HG02588 (cell line): ENCODE measurements around the gene IQCM.
"Not testable (repeated sequence)": the region's sequence is repeated elsewhere in the genome, so short reads cannot be mapped to it uniquely, and the experiment has no call there.

ENCODE experiments used
- ATAC-seq: cut with Tn5 transposase; IDR thresholded peaks from one replicate; pipeline ENCODE4 v1.9.1; 2021; ENCODE audit warnings: mild to moderate bottlenecking, moderate library complexity; ENCODE audit not compliant: unreplicated experiment

Gene IQCM

GRCh38 chr4:149486861-149487260, 328.8 kb downstream of the IQCM start:
- ATAC-seq, result no peak

GRCh38 chr4:149468669-149469068, 347.0 kb downstream of the IQCM start:
- ATAC-seq, result not testable (repeated sequence)

- ATAC-seq, result no peak
These were observed 349.2 kb downstream of the IQCM start for GRCh38 chr4:149466446-149466845.

GRCh38 chr4:149465955-149466354, 349.7 kb downstream of the IQCM start:
- ATAC-seq, result no peak

- ATAC-seq, result no peak
These were observed 372.1 kb downstream of the IQCM start for GRCh38 chr4:149443537-149443936.

- ATAC-seq, result no peak
These were observed 374.3 kb downstream of the IQCM start for GRCh38 chr4:149441338-149441737.

GRCh38 chr4:149426461-149426860, 389.2 kb downstream of the IQCM start:
- ATAC-seq, result no peak

- no peak for ATAC-seq
These were observed 406.1 kb downstream of the IQCM start for GRCh38 chr4:149409555-149409962.

GRCh38 chr4:149409146-149409545, 406.5 kb downstream of the IQCM start:
- ATAC-seq, result no peak

- ATAC-seq, result no peak
These were observed 411.5 kb downstream of the IQCM start for GRCh38 chr4:149404143-149404542.

- no peak for ATAC-seq
These were observed 412.6 kb downstream of the IQCM start for GRCh38 chr4:149403081-149403480.

GRCh38 chr4:149398993-149399392, 416.6 kb downstream of the IQCM start:
- no peak for ATAC-seq

GRCh38 chr4:149370785-149371420, 444.7 kb downstream of the IQCM start:
- no peak for ATAC-seq

GRCh38 chr4:149370002-149370401, 445.6 kb downstream of the IQCM start:
- ATAC-seq, result no peak

- ATAC-seq, result no peak
These were observed 462.4 kb downstream of the IQCM start for GRCh38 chr4:149353241-149353640.

GRCh38 chr4:149349541-149349940, 466.1 kb downstream of the IQCM start:
- no peak for ATAC-seq

- no peak for ATAC-seq
These were observed 468.5 kb downstream of the IQCM start for GRCh38 chr4:149347139-149347538.

GRCh38 chr4:149345424-149345823, 470.2 kb downstream of the IQCM start:
- ATAC-seq, result no peak

- ATAC-seq, result no peak
These were observed 471.2 kb downstream of the IQCM start for GRCh38 chr4:149344436-149344835.

GRCh38 chr4:149343614-149344013, 472.0 kb downstream of the IQCM start:
- no peak for ATAC-seq

GRCh38 chr4:149341117-149341516, 474.5 kb downstream of the IQCM start:
- not testable (repeated sequence) for ATAC-seq

- no peak for ATAC-seq
These were observed 487.5 kb downstream of the IQCM start for GRCh38 chr4:149328161-149328560.

GRCh38 chr4:149322203-149322602, 493.4 kb downstream of the IQCM start:
- no peak for ATAC-seq
